Stimulated activated CD4-positive, alpha-beta T cell treated with anti-CD3 and anti-CD28 coated beads, Interleukin-12 subunit alpha, Interleukin-12 subunit beta, amount 100 ng/mL, for 48 hours (primary cell): Measurements from ENCODE around the gene ZNF430.
A peak's percentile ranks its signal among the peaks of the same experiment; 100 is the strongest.
"Not testable (repeated sequence)": the region's sequence is repeated elsewhere in the genome, so short reads cannot be mapped to it uniquely, and the experiment has no call there.

Experiments
- DNase-seq, 3 donors: peaks; one replicate each; pipeline ENCODE4 v3.0.0-alpha.2; 2020; ENCODE audit warnings: low read depth in 2 of 3, low spot score in 1 of 3

Gene ZNF430

DNA sequence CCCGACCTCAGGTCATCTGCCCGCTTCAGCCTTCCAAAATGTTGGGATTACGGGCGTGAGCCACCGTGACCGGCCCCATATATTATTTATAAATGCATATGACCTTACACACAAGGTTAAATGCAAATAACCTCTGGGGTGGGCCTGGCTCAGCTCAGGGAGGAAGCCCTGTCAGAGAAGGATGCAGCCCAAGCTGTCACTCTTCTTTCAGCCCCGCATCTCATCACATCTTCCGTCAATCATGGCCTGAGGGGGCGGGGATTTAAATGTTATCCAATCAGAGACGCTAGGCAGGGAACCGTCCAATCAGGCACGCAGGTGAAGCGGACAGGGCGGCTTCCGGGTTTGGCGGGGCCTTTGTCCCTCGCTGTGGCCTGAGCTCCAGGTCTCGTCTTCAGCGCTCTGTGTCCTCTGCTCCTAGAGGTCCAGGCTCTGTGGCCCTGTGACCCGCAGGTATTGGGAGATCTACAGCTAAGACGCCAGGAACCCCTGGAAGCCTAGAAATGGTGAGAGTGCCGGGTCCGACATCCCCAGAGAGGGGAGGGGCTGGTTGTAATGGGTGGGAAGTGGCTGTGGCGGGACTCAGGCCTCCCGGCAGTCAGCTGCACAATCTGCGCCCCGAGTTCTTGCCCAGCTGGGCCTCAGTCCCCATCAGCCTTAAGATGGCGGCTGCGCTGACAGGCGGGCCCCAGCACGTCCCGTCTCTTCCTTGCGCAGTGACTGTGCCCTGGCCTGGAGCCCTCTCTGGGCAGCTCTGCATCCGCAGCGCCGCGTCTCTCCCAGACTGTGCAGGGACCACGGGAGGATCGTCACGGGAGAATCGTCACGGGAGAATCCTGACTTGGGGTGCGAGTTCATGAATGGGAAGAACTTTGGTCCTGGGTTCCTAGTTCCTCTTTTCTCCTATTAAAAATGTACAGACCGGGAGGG, at the start of gene ZNF430:
Gene ZNF430, plus strand, starts transcription at position 360 of the 930 bp plus-strand sequence. Its CDS starts 144 bp downstream, at position 504.
- peak; percentile 88 to 94 (median 90) for DNase-seq

DNA sequence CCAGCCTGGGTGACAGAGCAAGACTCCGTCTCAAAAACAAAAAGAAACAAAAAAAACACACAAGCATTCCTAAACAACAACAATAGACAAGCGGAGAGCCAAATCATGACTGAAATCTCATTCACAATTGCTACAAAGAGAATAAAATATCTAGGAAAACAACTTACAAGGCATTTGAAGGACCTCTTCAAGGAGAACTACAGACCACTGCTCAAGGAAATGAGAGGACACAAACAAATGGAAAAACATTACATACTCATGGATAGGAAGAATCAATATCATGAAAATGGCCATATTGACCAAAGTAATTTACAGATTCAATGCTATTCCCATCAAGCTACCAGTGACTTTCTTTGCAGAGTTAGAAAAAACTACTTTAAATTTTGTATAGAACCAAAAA, 27.7 kb upstream of the ZNF430 start:
- DNase-seq: not testable (repeated sequence)

DNA sequence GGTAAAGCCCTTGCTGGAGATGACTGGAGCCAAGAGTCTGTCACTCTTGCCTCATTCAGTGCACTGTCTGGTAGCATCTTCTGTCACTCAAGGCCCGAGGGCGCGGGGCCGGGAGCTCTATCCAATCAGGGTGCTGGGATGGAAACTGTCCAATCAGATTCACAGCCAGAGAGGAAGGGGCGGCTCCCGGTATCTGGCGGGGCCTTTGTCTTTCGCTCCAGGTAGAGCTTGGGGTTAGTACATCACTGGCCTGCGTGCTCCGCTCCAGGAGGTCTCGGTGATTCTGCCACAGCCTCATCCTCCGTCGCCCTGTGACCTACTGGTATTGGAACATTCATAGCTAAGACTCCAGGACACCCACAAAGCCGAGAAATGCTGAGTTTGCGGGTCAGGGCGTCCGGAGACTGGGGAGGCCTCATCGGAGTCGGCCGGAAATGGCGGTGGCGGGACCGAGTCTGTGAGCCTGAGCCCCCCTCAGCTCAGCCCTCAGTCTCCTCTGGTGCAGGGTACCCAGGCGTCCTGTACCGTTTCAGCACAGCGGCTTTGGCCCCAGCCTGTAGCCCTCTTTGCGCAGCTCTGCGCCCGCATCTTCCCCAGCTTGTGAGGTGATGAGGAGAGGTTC, 20.6 kb upstream of the ZNF430 start:
- DNase-seq: peak; percentile 73 to 90 (median 82)

DNA sequence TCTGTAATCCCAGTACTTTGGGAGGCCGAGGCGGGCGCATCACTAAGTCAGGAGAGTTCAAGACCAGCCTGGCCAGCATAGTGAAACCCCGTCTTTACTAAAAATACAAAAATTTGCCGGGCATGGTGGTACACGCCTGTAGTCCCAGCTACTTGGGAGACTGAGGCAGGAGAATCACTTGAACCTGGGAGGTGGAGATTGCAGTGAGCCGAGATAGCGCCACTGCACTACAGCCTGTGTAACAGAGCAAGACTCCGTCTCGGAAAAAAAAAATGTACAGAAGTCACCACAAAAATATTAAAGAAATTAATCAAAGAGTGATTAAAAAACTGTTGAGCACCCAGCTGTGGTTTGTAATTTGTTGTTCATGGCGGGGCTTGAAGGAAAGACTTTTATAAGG, 781 bp downstream of the ZNF430 start:
- not testable (repeated sequence) for DNase-seq

GRCh38 chr19:21022996-21023395, 2.5 kb downstream of the ZNF430 start:
- DNase-seq: no peak

DNA sequence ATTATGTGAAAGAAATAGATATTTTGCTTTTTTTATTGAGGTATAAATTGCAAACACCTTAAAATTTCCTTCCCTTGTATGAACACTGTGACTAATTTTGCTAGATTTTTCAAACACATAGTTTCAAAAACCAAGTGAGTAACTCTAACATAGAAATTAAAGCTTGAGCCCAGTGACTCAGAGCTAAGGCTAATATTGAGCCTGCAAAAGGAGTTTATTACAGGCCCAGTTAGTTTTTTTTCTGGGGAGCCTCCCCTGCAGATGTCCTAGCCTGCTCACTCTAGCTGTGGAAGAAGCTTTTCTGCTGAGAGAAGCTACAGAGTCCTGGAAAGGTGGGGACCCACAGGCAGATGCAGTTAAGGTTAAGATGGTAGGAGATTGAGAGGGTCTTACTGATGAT, 3.4 kb downstream of the ZNF430 start:
- DNase-seq: no peak

GRCh38 chr19:21028969-21029268, 8.5 kb downstream of the ZNF430 start:
- no peak for DNase-seq

- DNase-seq: no peak
Measured at GRCh38 chr19:21045028-21045427, 24.6 kb downstream of the ZNF430 start.

DNA sequence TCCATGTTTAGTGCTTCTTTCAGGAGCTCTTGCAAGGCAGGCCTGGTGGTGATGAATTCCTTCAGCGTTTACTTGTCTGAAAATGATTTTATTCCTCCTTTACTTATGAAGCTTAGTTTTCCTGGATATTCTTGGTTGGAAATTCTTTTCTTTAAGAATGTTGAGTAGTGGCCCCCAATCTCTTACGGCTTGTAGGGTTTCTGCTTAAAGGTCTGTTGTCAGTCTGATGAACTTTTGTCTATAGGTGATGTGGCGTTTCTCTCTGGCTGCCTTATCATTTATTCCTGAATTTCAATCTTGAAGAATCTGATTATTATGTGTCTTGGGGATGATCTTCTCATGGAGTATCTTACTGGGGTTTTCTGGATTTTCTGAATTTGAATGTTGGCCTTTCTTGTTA, 26.0 kb downstream of the ZNF430 start:
- no peak for DNase-seq

GRCh38 chr19:21047716-21048115, 27.3 kb downstream of the ZNF430 start:
- DNase-seq: no peak

GRCh38 chr19:21052902-21053301, 32.4 kb downstream of the ZNF430 start:
- DNase-seq: no peak

DNA sequence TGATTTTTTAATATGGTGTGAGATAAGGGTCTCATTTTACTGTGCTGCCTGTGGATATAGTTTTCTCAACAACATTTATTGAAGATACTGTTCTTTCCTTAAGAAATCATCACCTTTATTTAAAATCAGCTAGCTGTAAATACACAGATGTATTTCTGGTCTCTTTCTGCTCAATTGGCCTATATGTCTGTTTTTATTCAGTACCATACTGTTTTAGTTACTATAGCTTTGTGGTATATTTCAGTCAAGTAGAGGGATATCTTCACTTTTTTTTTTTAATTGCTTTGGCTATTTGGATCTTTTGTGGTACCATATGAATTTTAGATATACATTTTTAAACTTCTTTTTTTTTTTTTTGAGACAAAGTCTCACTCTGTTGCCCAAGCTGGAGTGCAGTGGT, 44.9 kb downstream of the ZNF430 start:
- DNase-seq: no peak

DNA sequence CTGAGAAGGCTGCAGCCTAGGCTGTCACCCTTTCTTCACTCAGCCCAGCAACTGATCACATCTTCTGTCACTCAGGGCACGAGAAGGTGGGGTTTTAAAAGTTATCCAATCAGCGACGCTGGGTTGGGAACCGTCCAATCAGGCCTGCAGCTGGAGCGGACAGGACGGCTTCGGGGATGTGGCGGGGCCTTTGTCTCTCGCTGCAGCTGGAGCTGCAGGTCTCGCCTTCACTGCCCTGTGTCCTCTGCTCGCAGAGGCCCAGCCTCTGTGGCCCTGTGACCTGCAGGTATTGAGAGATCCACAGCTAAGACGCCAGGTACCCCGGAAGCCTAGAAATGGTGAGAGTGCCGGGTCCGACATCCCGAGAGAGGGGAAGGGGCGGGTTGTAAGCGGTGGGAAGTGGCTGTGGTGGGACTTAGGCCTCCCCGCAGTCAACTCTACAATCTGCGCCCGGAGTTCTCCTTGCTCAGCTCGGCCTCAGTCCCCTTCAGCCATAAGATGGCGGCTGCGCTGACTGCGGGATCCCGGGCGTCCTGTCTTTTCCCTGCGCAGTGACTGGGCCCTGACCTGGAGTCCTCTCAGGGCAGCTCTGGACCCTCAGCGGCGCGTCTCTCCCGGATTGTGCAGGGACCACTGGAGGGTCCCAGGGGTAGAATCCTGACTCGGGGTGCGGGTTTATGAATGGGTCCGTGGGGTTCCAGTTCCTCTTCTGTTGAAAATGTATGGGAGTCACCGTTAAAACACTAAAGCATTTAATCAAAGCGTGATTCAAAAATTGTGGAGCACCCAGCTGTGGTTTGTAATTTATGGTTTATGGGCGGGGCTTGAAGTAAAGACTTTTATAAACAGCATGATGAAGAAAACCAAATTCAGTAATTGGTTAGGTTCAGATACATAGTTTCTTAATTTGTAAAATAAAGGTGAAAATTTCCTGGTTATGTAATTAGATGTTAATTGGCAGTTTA, 61.8 kb downstream of the ZNF430 start, which contains the start of gene ZNF714:
Gene ZNF714, plus strand, starts transcription at position 193 of the 965 bp plus-strand sequence. CDS start 16,066 bp downstream, outside the sequence.
- peak; percentile 64 to 78 (median 70) for DNase-seq

DNA sequence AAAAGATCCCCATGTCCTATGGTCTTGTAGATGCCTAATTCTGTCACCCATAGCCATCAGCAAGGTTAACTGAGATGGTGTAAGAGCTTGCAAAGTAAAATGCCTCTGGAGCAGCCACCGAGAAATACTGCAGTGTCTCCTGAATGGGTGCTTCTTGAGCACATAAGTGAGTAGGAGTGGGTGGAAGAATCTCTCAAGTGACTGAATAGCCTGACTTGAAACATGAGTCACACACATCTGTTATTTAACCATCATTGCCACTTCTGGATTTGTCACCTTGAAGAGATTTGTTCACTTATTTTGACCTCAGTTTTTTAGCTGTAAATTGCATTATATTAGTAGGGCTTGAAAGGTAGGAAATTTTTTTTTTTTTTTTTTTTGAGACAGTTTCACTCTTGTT, 63.9 kb downstream of the ZNF430 start:
- peak in 1 of 3 donors; percentile 14 for DNase-seq

- no peak for DNase-seq
Measured at GRCh38 chr19:21087871-21088270, 67.4 kb downstream of the ZNF430 start.

- no peak for DNase-seq
Measured at GRCh38 chr19:21092109-21092508, 71.7 kb downstream of the ZNF430 start.

DNA sequence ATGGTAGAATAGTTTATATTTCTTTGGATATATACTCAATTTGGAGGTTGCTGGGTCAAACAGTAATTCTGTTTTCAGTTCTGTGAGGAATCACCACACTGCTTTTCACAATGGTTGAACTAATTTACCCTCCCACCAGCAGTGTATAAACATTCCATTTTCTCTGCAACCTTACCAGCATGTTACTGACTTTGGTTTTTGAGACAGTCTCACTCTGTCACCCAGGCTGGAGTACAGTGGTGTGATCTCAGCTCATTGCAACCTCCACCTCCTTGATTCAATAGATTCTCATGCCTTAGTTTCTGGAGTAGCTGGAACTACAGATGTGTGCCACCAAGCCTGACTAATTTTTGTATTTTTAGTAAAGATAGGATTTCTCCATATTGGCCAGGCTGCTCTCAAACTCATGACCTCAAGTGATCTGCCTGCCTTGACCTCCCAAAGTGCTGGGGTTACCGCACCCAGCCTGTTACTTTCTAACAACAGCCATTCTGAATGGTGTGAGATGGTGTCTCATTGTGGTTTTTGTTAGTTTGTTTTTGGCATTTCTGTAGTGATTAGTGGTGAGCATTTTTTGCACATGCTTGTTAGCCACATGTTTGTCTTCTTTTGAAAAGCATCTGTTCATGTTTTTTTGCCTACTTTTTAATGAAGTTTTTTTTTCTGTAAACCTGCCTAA, 74.0 kb downstream of the ZNF430 start:
- no peak for DNase-seq

DNA sequence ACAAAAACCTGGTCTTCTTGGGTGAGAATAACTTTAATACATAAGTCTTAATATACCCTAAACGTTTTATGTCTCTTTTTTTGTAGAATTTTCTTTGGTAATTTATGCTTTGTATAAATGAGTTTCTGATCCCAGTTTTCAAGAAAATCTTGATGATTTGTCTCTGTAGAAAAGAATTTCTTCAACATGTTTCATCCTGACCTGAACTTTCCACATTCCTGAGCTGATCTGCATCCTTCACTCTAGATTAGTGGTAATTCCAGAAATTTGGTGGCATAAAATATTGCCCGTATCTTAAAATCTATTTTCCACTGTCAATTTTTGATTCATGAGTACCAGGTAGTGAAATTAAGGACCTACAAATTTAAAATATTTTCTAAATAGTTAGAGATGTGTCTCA, 77.8 kb downstream of the ZNF430 start:
- DNase-seq: no peak

GRCh38 chr19:21101521-21102242, 81.2 kb downstream of the ZNF430 start:
- no peak for DNase-seq

DNA sequence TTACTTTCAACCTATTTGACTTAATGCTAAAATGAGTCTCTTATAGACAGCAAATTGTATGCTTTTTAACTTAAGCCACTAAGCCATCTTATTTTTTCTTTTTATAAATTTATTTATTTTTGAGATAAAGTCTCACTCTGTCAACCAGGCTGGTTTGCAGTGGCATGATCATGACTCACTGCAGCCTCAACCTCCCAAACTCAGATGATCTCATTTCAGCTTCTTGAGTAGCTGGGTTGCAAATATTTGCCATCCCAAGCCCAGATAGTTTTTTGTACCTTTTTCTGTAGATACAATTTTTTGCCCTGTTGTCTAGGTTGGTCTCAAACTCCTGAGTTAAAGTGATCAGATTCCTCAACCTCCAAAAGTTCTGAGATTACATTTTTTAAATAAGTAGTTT, 88.7 kb downstream of the ZNF430 start:
- DNase-seq: no peak
